ENCODE results near the gene PROX1. TPM values are rescaled to one million over a fixed set of nuclear protein-coding genes. Genes with fewer than 3 reads are reported as not detected.

Gene PROX1
- total RNA-seq, 1 experiment from 2014 or later = not detected

- no peaks in the 10 kb centered on the region for H3K9me3 ChIP-seq
- no peaks in the 10 kb centered on the region for H3K27me3 ChIP-seq
- H3K36me3 ChIP-seq = no peaks in the 10 kb centered on the region
- no peak for DNase-seq
- no peak overlapping the region for H3K4me3 ChIP-seq
These were observed 40.3 kb downstream of the PROX1 start for GRCh38 chr1:214028095-214028494.

GRCh38 chr1:214028649-214029406 lies 41.1 kb downstream of the PROX1 start:
- H3K4me3 ChIP-seq = no peak overlapping the region
- DNase-seq = no peak
- no peaks in the 10 kb centered on the region for H3K36me3 ChIP-seq
- H3K9me3 ChIP-seq = no peaks in the 10 kb centered on the region
- no peaks in the 10 kb centered on the region for H3K27me3 ChIP-seq

DNA sequence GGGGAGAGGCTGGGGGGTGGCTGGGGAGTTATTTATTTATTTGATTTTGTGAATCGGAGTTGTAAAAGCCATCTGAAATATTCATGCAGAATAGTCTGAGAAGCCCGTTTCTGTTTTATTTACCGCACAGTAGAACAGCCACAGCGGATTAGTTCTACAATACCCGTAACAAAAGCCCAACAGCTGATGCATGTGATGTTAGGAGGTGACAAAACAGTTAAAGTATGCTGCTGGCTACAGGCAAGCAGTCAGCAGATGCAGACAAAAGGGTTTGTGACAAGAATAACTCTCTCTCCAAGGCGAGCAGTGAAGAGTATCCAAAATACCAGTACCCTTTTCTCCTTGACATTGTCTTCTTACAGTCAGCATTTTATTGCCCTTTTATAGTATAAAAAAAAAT lies 42.0 kb downstream of the PROX1 start:
- Histone ChIP-seq H3K36me3 (no peaks in the 10 kb centered on the region), H3K27me3 (no peaks in the 10 kb centered on the region), H3K4me3 (no peak overlapping the region), H3K9me3 (no peaks in the 10 kb centered on the region)
- DNase-seq = no peak

DNA sequence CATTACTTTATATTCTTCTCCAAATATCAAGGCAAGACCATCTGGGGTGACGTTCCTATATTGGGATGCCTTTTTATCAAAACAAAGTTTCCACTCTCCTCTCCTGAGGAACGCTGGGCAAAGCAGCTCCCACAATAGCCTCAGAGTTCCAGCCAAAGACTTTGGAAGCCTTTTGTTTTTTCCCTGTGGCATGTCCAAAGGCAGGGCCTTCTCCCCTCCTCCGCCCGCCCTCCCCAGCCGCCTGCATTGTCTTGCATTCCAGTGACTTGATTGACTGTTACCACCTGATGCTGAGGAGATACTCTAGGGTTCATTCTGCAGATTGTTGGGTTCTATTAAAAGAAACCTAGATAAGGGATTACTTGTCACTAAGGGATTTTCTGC lies 43.5 kb downstream of the PROX1 start:
- no peak overlapping the region for H3K4me3 ChIP-seq
- H3K9me3 ChIP-seq = no peaks in the 10 kb centered on the region
- no peak for DNase-seq
- no peaks in the 10 kb centered on the region for H3K36me3 ChIP-seq
- H3K27me3 ChIP-seq = peaks cover 8% of the 10 kb centered on the region

GRCh38 chr1:214037468-214037867 lies 49.7 kb downstream of the PROX1 start:
- no peaks in the 10 kb centered on the region for H3K9me3 ChIP-seq
- H3K27me3 ChIP-seq = peaks cover 36% of the 10 kb centered on the region
- H3K36me3 ChIP-seq = no peaks in the 10 kb centered on the region
- DNase-seq = no peak
- H3K4me3 ChIP-seq = no peak overlapping the region

DNA sequence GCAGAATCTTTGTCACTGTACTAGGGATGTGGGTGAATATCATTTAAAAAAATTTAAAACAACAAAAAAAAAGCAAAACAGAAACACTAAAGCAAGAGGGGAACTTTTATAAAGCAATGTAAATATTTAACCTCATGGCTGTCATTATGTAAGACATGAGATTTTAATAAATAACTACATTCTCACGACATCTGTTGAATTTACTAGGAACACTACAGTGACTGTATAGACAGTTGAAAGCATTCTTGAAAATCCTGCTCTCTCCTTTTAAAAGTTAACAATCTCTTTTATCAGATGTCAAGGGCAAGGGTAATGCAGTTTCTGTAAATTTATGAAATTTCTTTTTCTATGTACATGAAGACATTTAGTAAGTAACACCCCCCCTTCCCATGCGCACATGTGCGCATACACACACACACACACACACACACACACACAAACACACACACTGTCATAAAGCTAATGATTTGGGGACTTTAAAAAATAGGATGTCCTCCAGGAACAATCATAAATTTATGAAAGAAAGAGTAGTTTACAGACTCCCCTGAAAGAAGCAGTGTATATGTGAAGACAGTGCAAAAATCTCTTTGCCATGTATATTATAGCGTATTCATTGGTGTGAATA lies 51.7 kb downstream of the PROX1 start:
- Histone ChIP-seq H3K4me3 (no peak overlapping the region), H3K9me3 (no peaks in the 10 kb centered on the region), H3K36me3 (no peaks in the 10 kb centered on the region), H3K27me3 (peaks cover 36% of the 10 kb centered on the region)
- DNase-seq = no peak

DNA sequence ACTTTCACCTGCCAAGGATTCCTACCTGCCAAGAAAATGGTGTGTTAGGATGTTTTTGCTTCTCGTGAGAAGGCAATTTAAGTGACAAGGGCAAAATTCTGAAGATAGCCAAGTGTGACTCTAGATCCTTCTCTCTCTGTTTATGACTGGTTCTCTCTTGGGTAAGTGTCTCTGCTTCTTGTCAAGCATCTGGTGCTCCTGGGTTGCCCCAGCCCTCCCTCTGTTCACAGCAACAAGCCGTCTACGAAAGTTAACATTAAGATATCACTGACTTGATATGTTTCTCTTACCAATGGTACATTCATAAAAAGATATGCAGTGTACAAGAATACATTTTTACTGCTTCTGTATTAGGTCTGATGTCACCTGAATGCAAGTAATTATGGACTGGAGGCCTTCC lies 55.4 kb downstream of the PROX1 start:
- no peak for DNase-seq
- H3K36me3 ChIP-seq = no peaks in the 10 kb centered on the region
- no peak overlapping the region for H3K4me3 ChIP-seq
- H3K27me3 ChIP-seq = peaks cover 20% of the 10 kb centered on the region
- no peaks in the 10 kb centered on the region for H3K9me3 ChIP-seq

DNA sequence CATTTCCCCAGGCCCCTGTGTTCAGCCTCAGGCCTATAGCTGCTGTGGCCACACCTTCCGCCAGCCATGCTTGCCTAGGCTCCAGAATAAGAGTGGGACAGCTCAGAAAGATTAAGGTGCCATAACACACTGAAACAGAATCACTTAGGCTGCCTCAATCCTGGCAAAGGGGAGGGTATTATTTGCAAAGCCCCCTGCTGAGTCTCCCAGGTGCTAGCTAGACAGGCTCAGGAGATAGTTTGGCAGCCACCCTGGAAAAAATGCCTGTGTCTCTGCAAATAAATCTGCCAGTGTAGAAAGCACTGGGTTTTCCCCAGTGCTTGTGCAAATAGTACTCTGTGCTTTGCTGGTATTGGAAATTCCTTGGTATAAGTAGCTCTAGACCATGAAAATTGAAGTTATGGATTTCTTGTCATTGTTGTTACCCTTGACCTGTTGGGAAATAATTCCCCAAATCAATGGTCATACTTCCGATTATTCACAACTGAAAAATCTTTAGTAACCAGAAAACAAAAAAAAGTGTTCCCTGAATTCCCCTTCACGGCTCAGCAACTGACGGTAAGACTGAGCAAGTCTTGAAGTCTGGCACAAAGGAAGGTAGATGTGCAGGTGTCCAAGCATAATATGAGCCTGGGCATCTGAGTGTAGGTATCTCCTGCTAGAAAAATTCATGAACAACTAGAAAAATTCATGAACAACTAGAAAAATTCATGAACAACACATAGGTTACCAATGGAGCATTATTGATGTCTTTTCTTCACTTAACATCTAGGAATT lies 56.9 kb downstream of the PROX1 start:
- no peak for DNase-seq
- Histone ChIP-seq H3K27me3 (peaks cover 8% of the 10 kb centered on the region), H3K9me3 (no peaks in the 10 kb centered on the region), H3K36me3 (no peaks in the 10 kb centered on the region), H3K4me3 (no peak overlapping the region)

DNA sequence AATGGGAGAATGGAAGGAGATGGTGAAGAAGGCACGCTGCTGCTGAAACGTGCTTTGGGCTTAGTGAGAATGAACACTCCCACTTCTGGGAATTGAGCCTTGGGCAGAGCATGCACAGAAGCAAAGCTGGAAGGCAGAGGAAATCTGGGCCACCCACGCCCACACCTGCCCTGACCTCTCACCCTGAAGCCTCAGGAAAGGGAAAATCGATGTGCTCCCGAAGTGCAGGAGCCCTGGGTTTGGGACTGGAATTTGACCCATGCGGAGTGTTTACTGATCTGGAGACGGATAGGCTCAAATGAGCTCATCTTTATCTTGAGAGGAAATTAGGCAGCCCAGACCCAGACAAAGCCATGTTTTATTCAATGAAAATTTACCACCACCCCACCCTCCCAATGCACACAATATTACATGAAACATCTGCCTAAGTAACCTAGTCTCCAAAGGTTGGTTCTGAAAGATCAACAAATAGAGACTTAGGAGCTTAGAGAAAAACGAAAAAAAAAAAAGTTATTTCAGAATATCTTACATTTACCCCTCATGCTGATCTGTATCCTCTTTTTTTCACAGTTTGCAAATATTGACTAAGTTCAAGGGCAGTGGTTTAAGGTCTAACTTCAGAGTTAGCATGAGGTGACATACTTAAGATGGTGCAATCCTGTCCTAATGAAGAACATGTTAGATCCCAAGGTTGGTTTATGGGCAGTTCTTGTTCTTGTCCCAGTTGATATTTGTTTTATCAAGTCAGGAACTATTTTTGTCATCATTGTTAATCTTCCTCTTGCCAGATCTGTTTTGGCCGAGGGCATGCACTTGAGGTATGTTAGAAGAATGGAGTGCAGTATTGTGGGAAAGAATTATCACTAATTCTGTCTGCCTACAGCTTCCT lies 63.0 kb downstream of the PROX1 start:
- no peaks in the 10 kb centered on the region for H3K9me3 ChIP-seq
- no peaks in the 10 kb centered on the region for H3K36me3 ChIP-seq
- no peak for DNase-seq
- H3K4me3 ChIP-seq = no peak overlapping the region
- no peaks in the 10 kb centered on the region; the same call in 1 of the 2 replicates for H3K27me3 ChIP-seq

DNA sequence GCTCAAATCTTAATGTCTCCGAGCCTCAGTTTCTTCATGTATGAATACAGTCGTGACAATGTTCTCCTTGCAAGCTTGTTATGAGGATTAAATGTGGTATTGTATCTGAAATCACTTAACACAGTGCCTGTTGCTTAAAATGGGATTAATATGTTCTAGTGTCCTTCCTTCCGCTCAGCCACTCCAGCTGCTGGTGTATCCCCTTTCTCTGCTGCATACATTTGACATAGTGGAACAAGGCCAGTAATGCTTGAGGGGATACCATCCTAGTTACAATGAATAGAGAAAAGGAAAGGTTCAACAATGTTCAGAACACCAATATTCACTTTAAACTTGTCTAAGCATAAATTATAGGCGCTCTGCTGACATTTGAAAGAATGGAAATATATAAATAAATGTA lies 64.0 kb downstream of the PROX1 start:
- no peak for DNase-seq
- no peaks in the 10 kb centered on the region for H3K36me3 ChIP-seq
- no peaks in the 10 kb centered on the region; the same call in 1 of the 2 replicates for H3K27me3 ChIP-seq
- no peaks in the 10 kb centered on the region for H3K9me3 ChIP-seq
- H3K4me3 ChIP-seq = no peak overlapping the region

- H3K4me3 ChIP-seq = no peak overlapping the region
- no peaks in the 10 kb centered on the region for H3K9me3 ChIP-seq
- no peaks in the 10 kb centered on the region for H3K36me3 ChIP-seq
- peaks cover 6% of the 10 kb centered on the region for H3K27me3 ChIP-seq
- no peak for DNase-seq
These were observed 70.3 kb downstream of the PROX1 start for GRCh38 chr1:214058076-214058475.

GRCh38 chr1:214066190-214066589 lies 78.4 kb downstream of the PROX1 start:
- peaks cover 19% of the 10 kb centered on the region for H3K27me3 ChIP-seq
- no peak overlapping the region for H3K4me3 ChIP-seq
- H3K36me3 ChIP-seq = no peaks in the 10 kb centered on the region
- no peak for DNase-seq
- H3K9me3 ChIP-seq = no peaks in the 10 kb centered on the region

DNA sequence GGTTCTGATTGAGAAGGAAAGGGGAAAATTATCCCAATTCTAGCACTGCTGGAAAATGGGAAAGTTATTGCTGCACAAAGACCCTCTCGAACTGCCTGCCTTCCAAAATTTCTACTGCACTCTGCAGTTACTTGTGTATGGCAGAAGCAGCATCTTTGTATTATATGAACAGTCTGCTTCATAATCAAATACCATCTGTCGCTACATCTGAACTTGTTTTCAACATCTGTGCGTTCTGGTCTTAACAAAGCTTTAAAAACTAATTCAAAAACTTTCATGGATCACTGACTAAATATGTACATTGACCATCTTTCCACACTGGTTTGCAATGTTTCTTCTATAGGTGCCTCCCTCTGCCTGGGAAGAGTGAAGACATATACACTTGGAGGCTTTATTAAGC lies 79.2 kb downstream of the PROX1 start:
- no peaks in the 10 kb centered on the region for H3K9me3 ChIP-seq
- H3K27me3 ChIP-seq = peaks cover 19% of the 10 kb centered on the region

GRCh38 chr1:214067397-214067796 lies 79.6 kb downstream of the PROX1 start:
- no peak for DNase-seq
- Histone ChIP-seq H3K27me3 (peaks cover 19% of the 10 kb centered on the region), H3K9me3 (no peaks in the 10 kb centered on the region), H3K36me3 (no peaks in the 10 kb centered on the region), H3K4me3 (no peak overlapping the region)

More for the DNA sequence above, 79.2 kb downstream of the PROX1 start:
- no peaks in the 10 kb centered on the region for H3K36me3 ChIP-seq
- no peak overlapping the region for H3K4me3 ChIP-seq
- DNase-seq = no peak

GRCh38 chr1:214067853-214068703 lies 80.3 kb downstream of the PROX1 start:
- Histone ChIP-seq H3K36me3 (no peaks in the 10 kb centered on the region), H3K27me3 (peaks cover 16% of the 10 kb centered on the region), H3K4me3 (no peak overlapping the region), H3K9me3 (no peaks in the 10 kb centered on the region)
- DNase-seq = no peak

DNA sequence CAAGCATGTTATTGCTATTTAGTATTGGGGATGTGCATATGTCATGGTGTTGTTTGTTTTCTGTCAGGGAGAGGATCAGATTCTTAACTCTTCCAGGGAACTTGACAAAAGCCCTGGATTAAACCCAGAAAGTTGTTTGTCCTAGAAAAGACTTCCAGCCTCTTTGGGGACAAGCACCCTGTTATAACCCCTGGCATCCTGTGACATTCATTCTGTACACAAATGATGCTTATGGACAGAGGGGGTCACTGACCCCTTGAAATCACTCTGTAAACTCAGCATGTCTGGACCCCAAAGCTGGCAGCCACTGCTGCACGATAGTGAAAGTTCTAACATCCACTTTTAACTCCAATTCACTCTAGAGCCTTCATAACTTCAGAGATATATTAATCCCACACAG lies 81.2 kb downstream of the PROX1 start:
- H3K27me3 ChIP-seq = peaks cover 10% of the 10 kb centered on the region

More for the DNA sequence above, 81.2 kb downstream of the PROX1 start:
- H3K9me3 ChIP-seq = no peaks in the 10 kb centered on the region
- no peak overlapping the region for H3K4me3 ChIP-seq
- no peak for DNase-seq
- H3K36me3 ChIP-seq = no peaks in the 10 kb centered on the region

Measured in MG63 (cell line).